SK-N-SH (cell line): ENCODE results near the gene TNIP2. TPM values are rescaled to one million over a fixed set of nuclear protein-coding genes. Genes with fewer than 3 reads are reported as not detected.

Experiments used
- CTCF ChIA-PET: fragments of 300-600, 350-600 bp; formaldehyde crosslinking; extraction: SDS; loops from one replicate; lab custom pipeline; 2021; lab: Yijun Ruan, JAX
- POLR2A ChIA-PET: fragments of 350-600 bp; sonication (Branson Sonifier 250); formaldehyde crosslinking; extraction: SDS; loops from one replicate; lab custom pipeline; 2020; ENCODE audit warnings: antibody characterized with exemption, inconsistent platforms; lab: Yijun Ruan, JAX
- DNase-seq: peaks from one replicate; pipeline ENCODE4 v3.0.0; 2012
- H2AFZ ChIP-seq: fragments of 200-600 bp; sonication (generic); 2 replicates; pipeline ENCODE4 v1.8.1; 2016; ENCODE audit warnings: antibody characterized with exemption, mild to moderate bottlenecking, low read depth
- H3F3A ChIP-seq: fragments of 200-600 bp; sonication (generic); replicated peaks from 2 replicates; pipeline ENCODE3; 2016; ENCODE audit warnings: antibody characterized with exemption, mild to moderate bottlenecking; ENCODE audit not compliant: insufficient read depth
- H3K27ac ChIP-seq, 2 experiments: fragments of 200-500 bp in 1 of 2; fragments of 200-600 bp in 1 of 2; sonication (Bioruptor generic) in 1 of 2; sonication (generic), shearing (Covaris generic) in 1 of 2; 2 replicates each; pipeline versions ENCODE4 v1.5.1 to v1.6.1; 2014 to 2016; ENCODE audit warnings: low read depth in 2 of 2, inconsistent platforms in 1 of 2, low read length in 1 of 2, mild to moderate bottlenecking in 1 of 2, mixed read lengths in 1 of 2
- H3K27me3 ChIP-seq: fragments of 200-600 bp; sonication (generic), shearing (Covaris generic); 2 replicates; pipeline ENCODE4 v1.6.1; 2016; ENCODE audit warnings: mixed run types; ENCODE audit not compliant: insufficient read depth
- H3K36me3 ChIP-seq, 2 experiments: fragments of 200-500 bp in 1 of 2; fragments of 200-600 bp in 1 of 2; sonication (Bioruptor generic) in 1 of 2; sonication (generic) in 1 of 2; replicated peaks in 1 of 2; 2 replicates each; pipeline versions ENCODE3 to v1.5.1; 2014 to 2016; ENCODE audit warnings: low read length in 1 of 2, mild to moderate bottlenecking in 1 of 2; ENCODE audit not compliant: insufficient read depth in 2 of 2, control insufficient read depth in 1 of 2
- H3K4me1 ChIP-seq, 2 experiments: fragments of 200-500 bp in 1 of 2; fragments of 200-600 bp in 1 of 2; sonication (Bioruptor generic) in 1 of 2; sonication (generic), shearing (Covaris generic) in 1 of 2; 2 replicates each; pipeline versions ENCODE4 v1.5.1 to v1.6.1; 2014 to 2016; ENCODE audit warnings: low read depth in 1 of 2, low read length in 1 of 2, mixed run types in 1 of 2; ENCODE audit not compliant: insufficient read depth in 2 of 2, control insufficient read depth in 1 of 2
- H3K4me2 ChIP-seq: fragments of 200-600 bp; sonication (generic), shearing (Covaris generic); 2 replicates; pipeline ENCODE4 v1.6.1; 2017; ENCODE audit warnings: mixed run types
- H3K4me3 ChIP-seq, 2 experiments: fragments of 200-500 bp in 1 of 2; fragments of 200-600 bp in 1 of 2; sonication (Bioruptor generic) in 1 of 2; sonication (generic), shearing (Covaris generic) in 1 of 2; 2 replicates each; pipeline versions ENCODE4 v1.5.1 to v1.8.1; 2014 to 2016; ENCODE audit warnings: low read depth in 2 of 2, inconsistent platforms in 1 of 2, low read length in 1 of 2, mild to moderate bottlenecking in 1 of 2, mixed read lengths in 1 of 2, moderate library complexity in 1 of 2
- H3K79me2 ChIP-seq: fragments of 200-600 bp; sonication (generic); 2 replicates; pipeline ENCODE4 v1.8.1; 2017; ENCODE audit warnings: mild to moderate bottlenecking; ENCODE audit not compliant: insufficient read depth
- H3K9ac ChIP-seq: fragments of 200-600 bp; sonication (generic); 2 replicates; pipeline ENCODE4 v1.6.1; 2017; ENCODE audit warnings: mixed run types
- H3K9me2 ChIP-seq: fragments of 200-600 bp; sonication (generic); 2 replicates; pipeline ENCODE4 v1.6.1; 2017; ENCODE audit warnings: mixed run types
- H3K9me3 ChIP-seq: fragments of 200-600 bp; sonication (generic); 2 replicates; pipeline ENCODE4 v1.6.1; 2017; ENCODE audit warnings: mixed run types, mild to moderate bottlenecking, moderate library complexity
- H4K20me1 ChIP-seq: fragments of 200-600 bp; sonication (generic); 2 replicates; pipeline ENCODE4 v1.6.1; 2017; ENCODE audit warnings: mild to moderate bottlenecking, mixed run types; ENCODE audit not compliant: insufficient read depth
- CTCF ChIP-seq: fragments of 200-600 bp; sonication (generic); IDR thresholded peaks from 2 replicates; pipeline ENCODE4 v1.6.1; 2017; ENCODE audit warnings: antibody characterized with exemption, mild to moderate bottlenecking, moderate library complexity
- ELF1 ChIP-seq: IDR thresholded peaks from 2 replicates; pipeline ENCODE4 v1.4.0; 2012
- JUND ChIP-seq: IDR thresholded peaks from 2 replicates; pipeline ENCODE4 v1.4.0; 2012
- MEF2A ChIP-seq: IDR thresholded peaks from 2 replicates; pipeline ENCODE4 v1.4.0; 2012; ENCODE audit warnings: low read depth, borderline replicate concordance
- NRF1 ChIP-seq: IDR thresholded peaks from 2 replicates; pipeline ENCODE4 v1.6.1; 2012; ENCODE audit warnings: low read depth, mild to moderate bottlenecking, low read length
- PBX3 ChIP-seq: IDR thresholded peaks from 2 replicates; pipeline ENCODE4; 2012
- RAD21 ChIP-seq: IDR thresholded peaks from 2 replicates; pipeline ENCODE4 v1.6.1; 2012; ENCODE audit warnings: mild to moderate bottlenecking, low read length
- SIN3A ChIP-seq: IDR thresholded peaks from 2 replicates; pipeline ENCODE4 v1.6.1; 2012; ENCODE audit warnings: low read depth, mild to moderate bottlenecking, low read length, moderate library complexity, borderline replicate concordance
- TEAD4 ChIP-seq: IDR thresholded peaks from 2 replicates; pipeline ENCODE4 v1.4.0; 2012; ENCODE audit warnings: mild to moderate bottlenecking, borderline replicate concordance; ENCODE audit not compliant: insufficient read depth
- whole genome bisulfite sequencing: methylation state at CpG from one replicate; pipeline ENCODE4 v1.1.6; 2017; ENCODE audit warnings: low lambda C conversion rate; 5-methylcytosine and 5-hydroxymethylcytosine counted together
- polyA plus RNA-seq, 3 experiments: library from polyadenylated mRNA; depleted of rRNA; stranded (reverse); fragments of >200 nt; gene quantifications; 2 replicates each; pipeline ENCODE4 v1.2.3, GENCODE V29; 2012
- TF ChIP-seq, protein P1 (sequence below): IDR thresholded peaks from 2 replicates; pipeline ENCODE4 v1.4.0; 2012; ENCODE audit warnings: low read depth, borderline replicate concordance
- TF ChIP-seq, protein P2 (sequence below): IDR thresholded peaks from 2 replicates; pipeline ENCODE4 v1.4.0; 2012; ENCODE audit warnings: low read depth, borderline replicate concordance

Gene TNIP2
- polyA plus RNA-seq, 1 of the 3 experiments (the other 2 are of a cell fraction), result 78.9 TPM

GRCh38 chr4:2700031-2700430 lies 56.1 kb downstream of the TNIP2 start:
- no peaks in the 10 kb centered on the region for H3K4me1 ChIP-seq
- no peaks in the 10 kb centered on the region for H3K9me3 ChIP-seq
- H3F3A ChIP-seq, result no peaks in the 10 kb centered on the region
- ChIA-PET CTCF (no interaction called here), POLR2A (no interaction called here)
- H3K36me3 ChIP-seq, result peaks cover 71 to 75% of the 10 kb centered on the region in 2 experiments
- H3K9me2 ChIP-seq, result no peaks in the 10 kb centered on the region
- H3K79me2 ChIP-seq, result peaks cover 4% of the 10 kb centered on the region; the same call in 1 of the 2 replicates
- H4K20me1 ChIP-seq, result 0 out of 2 replicates have a peak, but pooled peaks cover 5% of the 10 kb centered on the region
- H3K4me2 ChIP-seq, result no peak overlapping the region
- DNase-seq, result no peak
- H3K4me3 ChIP-seq, result no peak overlapping the region
- H3K9ac ChIP-seq, result no peak overlapping the region
- WGBS, result 94% methylated on average over 8 of the region's 8 CpGs
- no peak overlapping the region for H2AFZ ChIP-seq
- no peaks in the 10 kb centered on the region for H3K27me3 ChIP-seq
- TF ChIP-seq MEF2A, result no peak
- TF ChIP-seq, protein P1, sequence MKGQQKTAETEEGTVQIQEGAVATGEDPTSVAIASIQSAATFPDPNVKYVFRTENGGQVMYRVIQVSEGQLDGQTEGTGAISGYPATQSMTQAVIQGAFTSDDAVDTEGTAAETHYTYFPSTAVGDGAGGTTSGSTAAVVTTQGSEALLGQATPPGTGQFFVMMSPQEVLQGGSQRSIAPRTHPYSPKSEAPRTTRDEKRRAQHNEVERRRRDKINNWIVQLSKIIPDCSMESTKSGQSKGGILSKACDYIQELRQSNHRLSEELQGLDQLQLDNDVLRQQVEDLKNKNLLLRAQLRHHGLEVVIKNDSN, result no peak
- TF ChIP-seq SIN3A, result no peak
- TF ChIP-seq TEAD4, result no peak
- TF ChIP-seq NRF1, result no peak
- no peak for TF ChIP-seq JUND
- TF ChIP-seq ELF1, result no peak
- TF ChIP-seq, protein P2, sequence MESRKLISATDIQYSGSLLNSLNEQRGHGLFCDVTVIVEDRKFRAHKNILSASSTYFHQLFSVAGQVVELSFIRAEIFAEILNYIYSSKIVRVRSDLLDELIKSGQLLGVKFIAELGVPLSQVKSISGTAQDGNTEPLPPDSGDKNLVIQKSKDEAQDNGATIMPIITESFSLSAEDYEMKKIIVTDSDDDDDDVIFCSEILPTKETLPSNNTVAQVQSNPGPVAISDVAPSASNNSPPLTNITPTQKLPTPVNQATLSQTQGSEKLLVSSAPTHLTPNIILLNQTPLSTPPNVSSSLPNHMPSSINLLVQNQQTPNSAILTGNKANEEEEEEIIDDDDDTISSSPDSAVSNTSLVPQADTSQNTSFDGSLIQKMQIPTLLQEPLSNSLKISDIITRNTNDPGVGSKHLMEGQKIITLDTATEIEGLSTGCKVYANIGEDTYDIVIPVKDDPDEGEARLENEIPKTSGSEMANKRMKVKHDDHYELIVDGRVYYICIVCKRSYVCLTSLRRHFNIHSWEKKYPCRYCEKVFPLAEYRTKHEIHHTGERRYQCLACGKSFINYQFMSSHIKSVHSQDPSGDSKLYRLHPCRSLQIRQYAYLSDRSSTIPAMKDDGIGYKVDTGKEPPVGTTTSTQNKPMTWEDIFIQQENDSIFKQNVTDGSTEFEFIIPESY, result no peak
- no peak for TF ChIP-seq PBX3
- H3K27ac ChIP-seq, result no peak overlapping the region

DNA sequence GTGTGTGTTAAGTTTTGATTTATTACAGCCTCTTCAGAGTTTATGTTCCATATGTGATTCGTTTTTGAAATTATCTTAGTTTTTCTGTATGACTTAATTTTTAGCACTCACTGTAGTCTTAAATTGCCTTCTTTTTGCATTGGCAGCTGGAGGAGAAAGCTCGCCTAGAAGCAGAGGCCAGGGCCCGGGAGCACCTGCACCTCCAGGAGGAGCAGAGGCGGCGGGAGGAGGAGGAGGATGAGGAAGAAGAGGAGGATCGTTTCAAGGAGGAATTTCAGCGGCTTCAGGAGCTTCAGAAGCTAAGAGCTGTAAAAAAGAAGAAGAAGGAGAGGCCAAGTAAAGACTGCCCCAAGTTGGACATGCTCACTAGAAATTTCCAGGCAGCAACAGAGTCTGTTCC lies 56.6 kb downstream of the TNIP2 start:
- H3K9ac ChIP-seq, result no peak overlapping the region
- peaks cover 4% of the 10 kb centered on the region; the same call in 1 of the 2 replicates for H3K79me2 ChIP-seq
- no peak overlapping the region for H3K27ac ChIP-seq
- POLR2A ChIA-PET, result no interaction called here
- no peak for TF ChIP-seq MEF2A
- TF ChIP-seq RAD21, result no peak
- no peak for TF ChIP-seq CTCF
- TF ChIP-seq, all 33 proteins: peak for 0
- Histone ChIP-seq H2AFZ (no peak overlapping the region), H3K9me2 (no peaks in the 10 kb centered on the region), H4K20me1 (0 out of 2 replicates have a peak, but pooled peaks cover 5% of the 10 kb centered on the region), H3F3A (no peaks in the 10 kb centered on the region), H3K9me3 (no peaks in the 10 kb centered on the region), H3K36me3 (peaks cover 71 to 74% of the 10 kb centered on the region in 2 experiments), H3K27me3 (no peaks in the 10 kb centered on the region), H3K4me1 (no peaks in the 10 kb centered on the region), H3K4me2 (no peak overlapping the region), H3K4me3 (no peak overlapping the region)
- 96% methylated on average over 7 of the region's 7 CpGs for WGBS
- no peak for DNase-seq
- CTCF ChIA-PET, result no interaction called here
